Endothelial cell (in vitro differentiated cells): ENCODE measurements around the gene EEF1G. TPM values are rescaled to one million over a fixed set of nuclear protein-coding genes. Genes with fewer than 3 reads are reported as not detected.

ENCODE experiments used
- DNase-seq: peaks from one replicate; pipeline ENCODE4 v3.0.0; 2021; ENCODE audit warnings: low spot score
- H3K27ac Mint-ChIP-seq: one replicate; pipeline ENCODE4 v1.8.0; 2021; ENCODE audit warnings: mixed read lengths, inconsistent platforms; ENCODE audit not compliant: unreplicated experiment
- H3K27me3 Mint-ChIP-seq: one replicate; pipeline ENCODE4 v1.8.0; 2021; ENCODE audit warnings: mild to moderate bottlenecking, moderate library complexity, mixed read lengths, inconsistent platforms; ENCODE audit not compliant: unreplicated experiment
- H3K36me3 Mint-ChIP-seq: one replicate; pipeline ENCODE4 v1.8.0; 2021; ENCODE audit warnings: mild to moderate bottlenecking, low read depth, mixed read lengths, inconsistent platforms; ENCODE audit not compliant: unreplicated experiment
- H3K4me1 Mint-ChIP-seq: one replicate; pipeline ENCODE4 v1.8.0; 2021; ENCODE audit warnings: mild to moderate bottlenecking, mixed read lengths, inconsistent platforms; ENCODE audit not compliant: unreplicated experiment
- H3K4me3 Mint-ChIP-seq: one replicate; pipeline ENCODE4 v1.8.0; 2021; ENCODE audit warnings: mild to moderate bottlenecking, mixed read lengths, inconsistent platforms; ENCODE audit not compliant: unreplicated experiment
- H3K9me3 Mint-ChIP-seq: one replicate; pipeline ENCODE4 v1.8.0; 2021; ENCODE audit warnings: mixed read lengths, inconsistent platforms; ENCODE audit not compliant: unreplicated experiment
- CTCF ChIP-seq: fragments of 200-600 bp; sonication (generic); IDR thresholded peaks from one replicate; pipeline ENCODE4 v1.5.0; 2021; ENCODE audit warnings: antibody characterized with exemption; ENCODE audit not compliant: unreplicated experiment
- microRNA-seq: library from miRNA; unstranded; fragments of <30 nt; microRNA quantifications from one replicate; pipeline ENCODE4, GENCODE V29; 2020; ENCODE audit not compliant: unreplicated experiment
- total RNA-seq: library from RNA; stranded (reverse); fragmentation: NEBNext Ultra II Directional; extraction: Animal tissue kit (Norgen Biotek cat#: 25700); gene quantifications from one replicate; pipeline ENCODE4 v1.2.1, GENCODE V29; 2021; ENCODE audit not compliant: unreplicated experiment

Gene EEF1G
- total RNA-seq, 1 donor from 2014 or later = 1,951 TPM

- Mint-ChIP-seq H3K36me3 (peaks cover 18% of the 10 kb centered on the region), H3K9me3 (no peaks in the 10 kb centered on the region), H3K4me3 (no peak overlapping the region), H3K27ac (no peak overlapping the region), H3K27me3 (peaks cover 8% of the 10 kb centered on the region), H3K4me1 (peaks cover 4% of the 10 kb centered on the region)
- no peak for DNase-seq
- TF ChIP-seq CTCF = no peak
Observed at GRCh38 chr11:62512961-62513360, 60.7 kb downstream of the EEF1G start.

Small RNAs within 50 kb of the gene (microRNA-seq; reads per million reads assigned to microRNA genes)
- 2.6 reads per million, percentile 35 among the genes with 10 or more reads in this experiment for gene MIR6747

Other genes starting within 250 kb of the EEF1G start
- gene ASRGL1, start 236.4 kb downstream of the EEF1G start, total RNA-seq = 9.3 TPM
- 0.72 TPM for gene SCGB1A1, start 154.9 kb downstream of the EEF1G start, total RNA-seq
- 136 TPM for gene AHNAK, start 27.1 kb downstream of the EEF1G start, total RNA-seq
- gene TUT1, start 17.6 kb upstream of the EEF1G start, total RNA-seq = 21.2 TPM
- 157 TPM for gene MTA2, start 28.0 kb upstream of the EEF1G start, total RNA-seq
- 98.6 TPM for gene EML3, start 38.9 kb upstream of the EEF1G start, total RNA-seq
- 2.1 TPM for gene ROM1, start 39.4 kb upstream of the EEF1G start, total RNA-seq
- 32.8 TPM for gene B3GAT3, start 48.1 kb upstream of the EEF1G start, total RNA-seq
- gene GANAB, start 72.7 kb upstream of the EEF1G start, total RNA-seq = 383 TPM
- 24.8 TPM for gene INTS5, start 79.4 kb upstream of the EEF1G start, total RNA-seq
- gene C11orf98, start 91.3 kb upstream of the EEF1G start, total RNA-seq = 60.1 TPM
- gene CSKMT, start 91.4 kb upstream of the EEF1G start, total RNA-seq = 8.7 TPM
- gene UQCC3, start 97.8 kb upstream of the EEF1G start, total RNA-seq = 4.7 TPM
- gene LBHD1, start 98.4 kb upstream of the EEF1G start, total RNA-seq = 11.2 TPM
- 137 TPM for gene UBXN1, start 105.2 kb upstream of the EEF1G start, total RNA-seq
- gene LRRN4CL, start 115.6 kb upstream of the EEF1G start, total RNA-seq = 0.44 TPM
- 53.6 TPM for gene BSCL2, start 133.5 kb upstream of the EEF1G start, total RNA-seq
- gene GNG3, start 133.8 kb upstream of the EEF1G start, total RNA-seq = 1.1 TPM
- 43.6 TPM for gene HNRNPUL2, start 153.6 kb upstream of the EEF1G start, total RNA-seq
- gene TTC9C, start 154.6 kb upstream of the EEF1G start, total RNA-seq = 38.1 TPM
- gene ZBTB3, start 180.3 kb upstream of the EEF1G start, total RNA-seq = 12.7 TPM
- gene POLR2G, start 187.7 kb upstream of the EEF1G start, total RNA-seq = 93.6 TPM
- 31.0 TPM for gene TAF6L, start 197.5 kb upstream of the EEF1G start, total RNA-seq
- 26.7 TPM for gene TMEM179B, start 213.5 kb upstream of the EEF1G start, total RNA-seq
- gene TMEM223, start 218.1 kb upstream of the EEF1G start, total RNA-seq = 13.9 TPM
- 50.8 TPM for gene NXF1, start 231.5 kb upstream of the EEF1G start, total RNA-seq